Measurements from ENCODE around the gene ADH4. TPM values are rescaled to one million over a fixed set of nuclear protein-coding genes. Genes with fewer than 3 reads are reported as not detected.

The ADH4 gene
- total RNA-seq, 1 experiment from 2014 or later = not detected

DNA sequence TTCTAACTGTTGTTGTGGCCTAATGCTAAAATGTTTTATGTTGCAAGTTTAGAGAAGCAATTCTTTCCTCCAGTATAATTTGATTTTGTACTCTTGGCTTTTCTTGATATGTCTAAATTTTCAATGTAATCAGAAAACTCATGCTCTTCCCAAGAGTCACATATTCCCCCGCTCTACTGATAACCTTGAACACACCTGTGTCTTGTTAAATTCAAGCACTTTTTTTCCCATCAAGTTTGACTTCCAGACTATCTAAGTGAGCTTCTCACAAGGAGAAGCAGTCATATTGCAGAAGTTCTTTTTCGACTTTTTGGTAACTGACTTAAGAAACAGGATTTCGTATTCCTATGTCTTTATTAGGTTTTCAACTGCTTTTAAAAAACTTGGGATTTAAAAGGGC lies 7.4 kb upstream of the ADH4 start:
- H2BK12ac ChIP-seq (ENCODE audit: insufficient read length, low read depth, low read length) = no peak overlapping the region
- Mint-ChIP-seq H3K36me3 (ENCODE audit: insufficient read depth in 1 of 3, low read depth in 3 of 3) (peaks cover 15 to 22% (median 17%) of the 10 kb centered on the region in 3 experiments), H3K4me1 (no peaks in the 10 kb centered on the region), H3K27ac (no peak overlapping the region), H3K9me3 (peaks cover 20 to 32% of the 10 kb centered on the region in 2 experiments), H3K27me3 (ENCODE audit: low read depth) (no peaks in the 10 kb centered on the region), H3K4me3 (no peak overlapping the region)
- no peak overlapping the region for H3K14ac ChIP-seq (ENCODE audit: insufficient read depth, low read length)
- no peaks in the 10 kb centered on the region for H3K79me2 ChIP-seq (ENCODE audit: insufficient read depth, low read length)
- H4K91ac ChIP-seq (ENCODE audit: insufficient read length, low read depth, low read length) = no peak overlapping the region
- no peak overlapping the region for H2AK5ac ChIP-seq (ENCODE audit: insufficient read length, low read length)
- TF ChIP-seq, protein P1, sequence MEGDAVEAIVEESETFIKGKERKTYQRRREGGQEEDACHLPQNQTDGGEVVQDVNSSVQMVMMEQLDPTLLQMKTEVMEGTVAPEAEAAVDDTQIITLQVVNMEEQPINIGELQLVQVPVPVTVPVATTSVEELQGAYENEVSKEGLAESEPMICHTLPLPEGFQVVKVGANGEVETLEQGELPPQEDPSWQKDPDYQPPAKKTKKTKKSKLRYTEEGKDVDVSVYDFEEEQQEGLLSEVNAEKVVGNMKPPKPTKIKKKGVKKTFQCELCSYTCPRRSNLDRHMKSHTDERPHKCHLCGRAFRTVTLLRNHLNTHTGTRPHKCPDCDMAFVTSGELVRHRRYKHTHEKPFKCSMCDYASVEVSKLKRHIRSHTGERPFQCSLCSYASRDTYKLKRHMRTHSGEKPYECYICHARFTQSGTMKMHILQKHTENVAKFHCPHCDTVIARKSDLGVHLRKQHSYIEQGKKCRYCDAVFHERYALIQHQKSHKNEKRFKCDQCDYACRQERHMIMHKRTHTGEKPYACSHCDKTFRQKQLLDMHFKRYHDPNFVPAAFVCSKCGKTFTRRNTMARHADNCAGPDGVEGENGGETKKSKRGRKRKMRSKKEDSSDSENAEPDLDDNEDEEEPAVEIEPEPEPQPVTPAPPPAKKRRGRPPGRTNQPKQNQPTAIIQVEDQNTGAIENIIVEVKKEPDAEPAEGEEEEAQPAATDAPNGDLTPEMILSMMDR (conservative IDR thresholded peaks at IDR 0.05) = no peak
- H3K18ac ChIP-seq (ENCODE audit: insufficient read length, low read depth, low read length) = no peak overlapping the region
- H3K4me1 ChIP-seq (ENCODE audit: insufficient read depth, low read length) = no peaks in the 10 kb centered on the region
- H3K56ac ChIP-seq (ENCODE audit: insufficient read length, low read depth, low read length) = no peak overlapping the region
- no peak overlapping the region for H2BK15ac ChIP-seq (ENCODE audit: low read depth, low read length)
- no peak overlapping the region for H2BK120ac ChIP-seq (ENCODE audit: low read depth, low read length, poor library complexity, severe bottlenecking)
- H3K23me2 ChIP-seq (ENCODE audit: insufficient read length, low read depth, low read length, poor library complexity, severe bottlenecking) = no peaks in the 10 kb centered on the region
- H4K5ac ChIP-seq (ENCODE audit: insufficient read length, low read depth, low read length) = no peak overlapping the region
- H4K20me1 ChIP-seq (ENCODE audit: control insufficient read depth, insufficient read depth, insufficient read length) = no peaks in the 10 kb centered on the region
- no peak for DNase-seq
- H4K8ac ChIP-seq (replicated peaks; ENCODE audit: insufficient read length, low read depth, low read length) = no peak overlapping the region
- H3K9ac ChIP-seq (ENCODE audit: extremely low read depth, insufficient read length, low read length) = no peak overlapping the region
- no CpG with 5 or more reads among the region's 3 CpGs for WGBS (ENCODE audit: extremely low coverage, insufficient read length, low lambda C conversion rate)
- no peak overlapping the region for H3K23ac ChIP-seq (ENCODE audit: insufficient read length, low read depth, low read length)
- peaks cover 19% of the 10 kb centered on the region for H3K9me3 ChIP-seq (ENCODE audit: control insufficient read depth, low read depth, low read length)
- no peaks in the 10 kb centered on the region for H3K79me1 ChIP-seq (ENCODE audit: insufficient read depth, low read depth, low read length, poor library complexity, severe bottlenecking)
- no peak overlapping the region for H3K4me2 ChIP-seq (ENCODE audit: insufficient read depth, insufficient read length, low read length)
- no peak overlapping the region for H2BK20ac ChIP-seq (ENCODE audit: low read depth, low read length, poor library complexity, severe bottlenecking)
- H3T11ph ChIP-seq (ENCODE audit: low read length) = no peak overlapping the region
- no peak overlapping the region for H2AFZ ChIP-seq (ENCODE audit: low read length)
- H2BK5ac ChIP-seq (ENCODE audit: insufficient read length, low read length) = no peak overlapping the region
- H3K4ac ChIP-seq (ENCODE audit: low read depth, low read length) = no peak overlapping the region
- H3K27ac ChIP-seq (ENCODE audit: insufficient read length, low read depth, low read length) = no peak overlapping the region
- H3K27me3 ChIP-seq (ENCODE audit: insufficient read depth, low read length) = no peaks in the 10 kb centered on the region
